ENCODE data around the gene LRFN2. TPM values are rescaled to one million over a fixed set of nuclear protein-coding genes. Genes with fewer than 3 reads are reported as not detected.

LRFN2 gene
- total RNA-seq, 1 donor from 2014 or later: not detected

- intact Hi-C loops (cut with micrococcal nuclease): no loop called here
- ATAC-seq (ENCODE audit: low read depth): no peak
- no peak for DNase-seq
- H3K36me3 Mint-ChIP-seq (ENCODE audit: low read depth): no peaks in the 10 kb centered on the region
- no peaks in the 10 kb centered on the region for H3K4me1 Mint-ChIP-seq
- no peaks in the 10 kb centered on the region for H3K27me3 Mint-ChIP-seq
- no peak overlapping the region for H3K4me3 Mint-ChIP-seq
- ChIA-PET CTCF (no interaction called here), POLR2A (no interaction called here)
- no peaks in the 10 kb centered on the region for H3K9me3 Mint-ChIP-seq
- H3K27ac Mint-ChIP-seq: no peak overlapping the region
- TF ChIP-seq, protein P1, sequence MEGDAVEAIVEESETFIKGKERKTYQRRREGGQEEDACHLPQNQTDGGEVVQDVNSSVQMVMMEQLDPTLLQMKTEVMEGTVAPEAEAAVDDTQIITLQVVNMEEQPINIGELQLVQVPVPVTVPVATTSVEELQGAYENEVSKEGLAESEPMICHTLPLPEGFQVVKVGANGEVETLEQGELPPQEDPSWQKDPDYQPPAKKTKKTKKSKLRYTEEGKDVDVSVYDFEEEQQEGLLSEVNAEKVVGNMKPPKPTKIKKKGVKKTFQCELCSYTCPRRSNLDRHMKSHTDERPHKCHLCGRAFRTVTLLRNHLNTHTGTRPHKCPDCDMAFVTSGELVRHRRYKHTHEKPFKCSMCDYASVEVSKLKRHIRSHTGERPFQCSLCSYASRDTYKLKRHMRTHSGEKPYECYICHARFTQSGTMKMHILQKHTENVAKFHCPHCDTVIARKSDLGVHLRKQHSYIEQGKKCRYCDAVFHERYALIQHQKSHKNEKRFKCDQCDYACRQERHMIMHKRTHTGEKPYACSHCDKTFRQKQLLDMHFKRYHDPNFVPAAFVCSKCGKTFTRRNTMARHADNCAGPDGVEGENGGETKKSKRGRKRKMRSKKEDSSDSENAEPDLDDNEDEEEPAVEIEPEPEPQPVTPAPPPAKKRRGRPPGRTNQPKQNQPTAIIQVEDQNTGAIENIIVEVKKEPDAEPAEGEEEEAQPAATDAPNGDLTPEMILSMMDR (IDR thresholded peaks at IDR 0.05): no peak
Measured at GRCh38 chr6:40538556-40538955, 48.6 kb downstream of the LRFN2 start.

DNA sequence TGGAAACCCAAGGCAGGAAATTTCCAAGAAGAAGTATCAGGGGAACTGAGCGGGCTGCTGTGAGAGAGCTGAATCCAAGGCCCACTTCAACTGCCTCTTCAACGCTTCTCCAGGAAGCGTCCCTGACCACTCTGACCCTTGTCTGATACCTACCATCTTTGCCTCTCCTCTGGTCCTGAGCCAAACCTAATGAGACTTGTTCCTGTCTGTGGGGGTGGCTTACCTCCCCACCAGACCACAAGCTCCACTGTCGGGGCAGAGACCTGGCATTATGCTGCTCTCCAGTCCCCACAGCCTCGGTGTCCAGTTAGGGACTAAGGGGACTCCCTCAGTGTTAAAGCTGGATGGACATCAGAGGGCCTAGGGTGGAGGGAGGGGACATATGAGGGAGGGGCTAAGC lies 49.7 kb downstream of the LRFN2 start:
- TF ChIP-seq, protein P1 (IDR thresholded peaks at IDR 0.05): no peak
- intact Hi-C loops (cut with micrococcal nuclease): no loop called here
- H3K4me3 Mint-ChIP-seq: no peak overlapping the region
- H3K36me3 Mint-ChIP-seq (ENCODE audit: low read depth): no peaks in the 10 kb centered on the region
- H3K4me1 Mint-ChIP-seq: no peaks in the 10 kb centered on the region
- H3K27me3 Mint-ChIP-seq: no peaks in the 10 kb centered on the region
- POLR2A ChIA-PET: no interaction called here
- no peak overlapping the region for H3K27ac Mint-ChIP-seq
- H3K9me3 Mint-ChIP-seq: no peaks in the 10 kb centered on the region
- CTCF ChIA-PET: no interaction called here
- DNase-seq (no peak), ATAC-seq (ENCODE audit: low read depth) (no peak)

DNA sequence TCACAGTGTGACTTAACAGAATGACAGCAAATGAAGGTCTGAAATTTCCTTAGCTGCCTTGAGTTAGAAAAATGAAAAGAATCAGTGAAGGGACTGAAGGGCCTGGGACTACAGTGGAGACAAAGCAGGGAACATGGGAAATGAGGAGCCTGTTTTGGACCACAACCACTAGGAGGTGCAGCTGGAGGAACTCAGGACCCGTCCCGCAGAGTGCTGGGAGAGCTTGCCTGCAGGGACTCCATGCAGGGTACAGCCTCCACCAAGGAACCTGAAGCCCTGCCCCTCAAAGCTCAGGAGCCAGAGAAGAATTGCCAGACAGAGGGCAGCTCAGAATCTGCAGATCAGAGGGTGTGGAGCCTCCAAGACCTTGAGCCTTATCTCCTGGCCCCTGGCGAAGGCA lies 50.7 kb downstream of the LRFN2 start:
- POLR2A ChIA-PET: no interaction called here
- H3K4me1 Mint-ChIP-seq: no peaks in the 10 kb centered on the region
- no peaks in the 10 kb centered on the region for H3K27me3 Mint-ChIP-seq
- no peak overlapping the region for H3K4me3 Mint-ChIP-seq
- H3K36me3 Mint-ChIP-seq (ENCODE audit: low read depth): no peaks in the 10 kb centered on the region
- H3K9me3 Mint-ChIP-seq: no peaks in the 10 kb centered on the region
- TF ChIP-seq, protein P1 (IDR thresholded peaks at IDR 0.05): no peak
- intact Hi-C loops (cut with micrococcal nuclease): no loop called here
- no peak overlapping the region for H3K27ac Mint-ChIP-seq
- ATAC-seq (ENCODE audit: low read depth) (no peak), DNase-seq (no peak)
- CTCF ChIA-PET: no interaction called here

- ATAC-seq (ENCODE audit: low read depth): no peak
Measured at GRCh38 chr6:40535819-40536380, 51.3 kb downstream of the LRFN2 start.

GRCh38 chr6:40535110-40535818 lies 51.9 kb downstream of the LRFN2 start:
- no peak for DNase-seq
- no peak for ATAC-seq (ENCODE audit: low read depth)
- H3K27ac Mint-ChIP-seq: no peak overlapping the region
- no peak overlapping the region for H3K4me3 Mint-ChIP-seq
- CTCF ChIA-PET: no interaction called here
- POLR2A ChIA-PET: no interaction called here
- peaks cover 2% of the 10 kb centered on the region for H3K27me3 Mint-ChIP-seq
- no peaks in the 10 kb centered on the region for H3K9me3 Mint-ChIP-seq
- intact Hi-C loops (cut with micrococcal nuclease): no loop called here
- no peaks in the 10 kb centered on the region for H3K36me3 Mint-ChIP-seq (ENCODE audit: low read depth)
- TF ChIP-seq, protein P1 (IDR thresholded peaks at IDR 0.05): no peak
- H3K4me1 Mint-ChIP-seq: no peaks in the 10 kb centered on the region

More at GRCh38 chr6:40535819-40536380, 51.3 kb downstream of the LRFN2 start:
- DNase-seq: no peak
- no peaks in the 10 kb centered on the region for H3K4me1 Mint-ChIP-seq
- TF ChIP-seq, protein P1 (IDR thresholded peaks at IDR 0.05): no peak
- POLR2A ChIA-PET: no interaction called here
- CTCF ChIA-PET: no interaction called here
- H3K27me3 Mint-ChIP-seq: no peaks in the 10 kb centered on the region
- H3K4me3 Mint-ChIP-seq: no peak overlapping the region
- H3K36me3 Mint-ChIP-seq (ENCODE audit: low read depth): no peaks in the 10 kb centered on the region
- intact Hi-C loops (cut with micrococcal nuclease): no loop called here
- no peak overlapping the region for H3K27ac Mint-ChIP-seq
- H3K9me3 Mint-ChIP-seq: no peaks in the 10 kb centered on the region

Measured in activated B cell treated with CpG ODN at 0.5 μM for 24 hours (primary cell).